OCI-M1 (cell line): ENCODE data around the gene GNAL.

Experiments
- DNase-seq: peaks from one replicate; lab custom pipeline; 2025; lab: John Stamatoyannopoulos, UW

GNAL gene

GRCh38 chr18:11762429-11762828 is 73.4 kb downstream of the GNAL start:
- DNase-seq, result no peak

DNA sequence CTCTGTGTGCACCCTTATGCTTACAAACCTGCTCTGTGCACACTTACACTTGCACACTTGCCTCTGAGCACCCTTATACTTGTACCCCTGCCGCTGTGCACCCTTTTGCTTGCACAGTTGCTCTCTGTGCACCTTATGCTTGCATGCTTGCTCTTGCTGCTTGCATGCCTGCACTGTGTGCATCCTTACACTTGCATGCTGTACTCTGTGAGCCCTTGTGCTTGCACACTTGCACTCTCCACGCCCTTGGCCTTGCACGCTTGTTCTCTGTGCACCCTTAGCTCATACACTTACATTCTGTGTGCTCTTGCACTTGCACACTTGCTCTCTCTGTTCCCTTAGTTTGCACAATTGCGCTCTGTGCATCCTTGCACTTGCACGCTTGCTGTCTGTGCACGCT is 78.3 kb downstream of the GNAL start:
- DNase-seq, result no peak

- DNase-seq, result no peak
Observed at GRCh38 chr18:11767935-11768334, 78.9 kb downstream of the GNAL start.

- DNase-seq, result no peak
Observed at GRCh38 chr18:11775436-11776174, 86.5 kb downstream of the GNAL start.

- DNase-seq, result no peak
Observed at GRCh38 chr18:11780042-11780441, 91.0 kb downstream of the GNAL start.

GRCh38 chr18:11783716-11784331 is 94.8 kb downstream of the GNAL start:
- DNase-seq, result no peak

DNA sequence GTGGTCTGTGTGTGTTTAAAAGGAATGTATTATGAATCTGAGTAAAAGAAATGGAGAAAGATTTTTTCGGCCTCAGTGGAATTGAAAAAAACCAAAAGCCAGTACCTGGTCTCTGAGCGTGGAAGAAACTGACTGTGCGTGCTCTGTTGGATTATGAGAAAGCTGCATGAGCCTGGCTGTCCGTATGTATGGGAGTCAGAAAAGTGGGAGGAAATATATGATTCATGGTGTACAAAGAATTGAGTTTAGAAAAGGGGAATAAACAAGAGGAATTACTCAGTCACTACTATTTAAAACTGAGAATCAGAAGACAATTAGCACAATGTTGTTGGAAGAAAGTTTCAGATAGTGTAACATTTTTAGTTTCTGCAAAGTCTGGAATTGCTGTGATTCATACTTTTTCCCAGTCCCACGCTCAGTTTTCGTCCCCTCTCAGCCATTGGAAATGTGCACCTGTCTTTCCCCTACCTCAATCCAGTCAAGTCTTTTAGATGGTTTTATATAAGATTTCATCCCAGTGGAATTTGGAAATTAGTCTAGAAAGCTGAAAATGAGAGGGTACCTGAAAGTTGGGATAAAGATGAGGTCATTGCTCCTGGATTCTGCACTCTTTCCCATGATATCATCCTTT is 95.7 kb downstream of the GNAL start:
- DNase-seq, result no peak

DNA sequence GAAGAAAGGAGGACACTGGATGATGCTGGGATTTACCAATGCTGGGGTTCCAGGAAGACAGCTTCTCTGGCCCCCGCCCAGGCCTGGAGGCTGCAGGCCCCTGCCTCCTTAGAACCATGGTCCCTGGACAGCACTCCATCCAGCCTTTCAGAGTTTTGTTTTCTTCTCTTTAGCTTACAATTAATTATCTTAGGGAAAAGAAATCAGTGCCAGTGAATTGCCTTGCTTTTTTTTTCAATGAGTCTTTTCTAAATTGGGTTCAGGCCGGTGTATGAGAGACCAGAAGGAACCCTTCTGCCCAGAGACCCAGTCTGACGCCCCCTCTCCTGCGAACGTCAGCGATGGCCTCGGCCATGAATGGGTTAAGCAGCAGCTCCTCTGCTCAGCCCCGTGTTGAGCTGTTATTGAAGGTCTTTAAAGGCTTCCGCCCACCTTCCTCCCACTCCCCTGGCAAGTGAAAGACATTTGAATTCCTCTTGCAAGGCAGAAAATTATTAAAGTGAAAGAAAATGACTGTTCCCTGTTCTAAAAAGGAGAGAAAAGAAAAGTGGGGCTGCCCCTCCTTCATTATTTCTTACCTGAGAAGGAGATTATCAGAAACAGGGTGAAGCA is 96.5 kb downstream of the GNAL start:
- DNase-seq, result no peak

- DNase-seq, result no peak
Observed at GRCh38 chr18:11789716-11790510, 100.8 kb downstream of the GNAL start.

GRCh38 chr18:11791131-11791530 is 102.1 kb downstream of the GNAL start:
- DNase-seq, result no peak

DNA sequence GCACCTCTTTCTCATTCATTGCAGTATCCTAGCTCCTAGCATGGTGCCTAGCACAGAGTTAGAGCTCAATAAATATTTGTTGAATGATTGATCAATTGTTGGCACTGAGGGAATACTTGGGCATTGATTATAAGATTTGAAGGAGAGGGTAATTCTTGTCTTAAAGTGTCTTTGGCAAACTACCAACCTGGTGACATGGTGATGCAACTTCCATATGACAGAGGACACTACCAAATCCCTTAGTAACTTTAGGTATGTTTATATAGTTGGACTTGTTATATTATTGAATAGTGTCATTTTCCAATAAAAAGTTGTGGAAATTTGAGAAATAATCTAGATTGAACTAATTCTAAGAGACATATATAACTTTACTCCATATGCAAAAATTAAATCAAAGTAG is 103.6 kb downstream of the GNAL start:
- DNase-seq, result no peak

DNA sequence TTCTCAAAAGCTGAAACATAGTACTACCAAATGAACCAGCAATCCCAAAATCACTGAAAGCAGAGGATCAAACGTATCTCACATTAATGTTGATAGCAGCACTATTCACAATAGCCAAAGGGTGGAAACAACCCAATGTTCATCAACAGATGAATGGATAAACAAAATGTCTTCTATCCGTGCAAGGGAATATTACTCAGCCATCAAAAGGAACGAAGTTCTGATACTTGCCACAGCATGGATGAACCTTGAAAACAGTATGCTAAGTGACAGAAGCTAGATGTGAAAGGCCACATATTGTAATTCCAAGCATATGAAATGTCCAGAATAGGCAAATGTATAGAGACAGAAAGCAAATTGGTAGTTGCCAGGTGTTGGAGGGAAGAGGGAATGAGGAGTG is 105.1 kb downstream of the GNAL start:
- DNase-seq, result no peak

DNA sequence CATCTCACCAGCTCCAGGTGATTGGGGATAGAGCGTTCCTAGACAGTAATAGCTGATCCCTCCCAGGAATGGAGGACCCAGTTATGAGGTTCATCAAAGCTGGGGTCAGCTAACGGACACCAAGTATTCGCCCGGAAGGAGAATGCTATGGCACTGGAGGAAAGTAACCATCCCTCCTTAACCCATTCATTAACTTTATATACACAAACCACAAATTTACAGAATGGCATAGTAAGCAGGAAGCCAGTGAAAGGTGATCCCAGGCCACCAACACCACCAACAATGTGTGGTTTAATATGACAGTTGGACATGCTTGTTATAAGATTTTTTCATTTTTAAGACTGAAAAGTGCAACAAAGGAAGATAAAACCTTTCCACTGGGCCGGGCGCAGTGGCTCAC is 106.9 kb downstream of the GNAL start:
- no peak for DNase-seq

- no peak for DNase-seq
Observed at GRCh38 chr18:11798271-11798670, 109.2 kb downstream of the GNAL start.

DNA sequence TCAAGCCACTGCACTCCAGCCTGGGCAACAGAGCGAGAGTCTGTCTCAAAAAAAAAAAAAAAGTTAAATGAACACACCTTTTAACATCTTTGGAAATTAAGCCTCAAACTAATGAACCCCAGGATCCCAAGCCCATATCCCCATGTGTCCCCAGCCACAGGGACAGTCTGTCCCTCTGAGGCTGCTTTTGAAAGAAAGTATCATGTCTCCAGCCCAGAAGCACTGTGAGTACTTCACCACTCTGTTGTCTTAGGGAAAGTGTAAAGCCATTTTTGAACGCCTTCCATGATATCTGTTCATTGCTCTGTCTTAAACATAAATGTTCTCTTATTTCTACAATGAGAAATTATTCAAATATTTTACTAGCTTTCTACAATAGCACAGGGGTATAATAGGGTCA is 110.0 kb downstream of the GNAL start:
- DNase-seq, result no peak

- DNase-seq, result no peak
Observed at GRCh38 chr18:11800566-11801334, 111.7 kb downstream of the GNAL start.

- DNase-seq, result no peak
Observed at GRCh38 chr18:11801573-11801972, 112.5 kb downstream of the GNAL start.

- no peak for DNase-seq
Observed at GRCh38 chr18:11802158-11802557, 113.1 kb downstream of the GNAL start.

DNA sequence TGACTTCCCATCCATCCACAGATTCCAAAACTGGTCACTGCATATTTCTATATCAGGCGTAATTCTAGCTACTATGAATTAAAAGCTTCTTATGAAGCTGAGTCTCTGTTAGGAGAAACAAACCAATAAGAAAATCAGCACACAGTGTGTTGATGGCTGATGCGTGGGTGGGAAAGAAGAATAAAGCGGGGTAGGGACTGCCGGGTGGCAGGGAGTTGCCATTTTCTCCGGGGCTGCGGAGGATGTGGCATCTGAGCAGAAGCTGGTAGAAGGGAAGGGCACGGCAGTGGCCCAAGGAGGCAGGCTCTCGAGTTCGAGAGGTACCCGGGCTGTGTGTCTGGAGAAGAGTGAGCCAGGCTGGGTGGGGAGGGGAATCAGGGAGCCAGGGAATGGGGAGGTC is 113.5 kb downstream of the GNAL start:
- DNase-seq, result no peak

DNA sequence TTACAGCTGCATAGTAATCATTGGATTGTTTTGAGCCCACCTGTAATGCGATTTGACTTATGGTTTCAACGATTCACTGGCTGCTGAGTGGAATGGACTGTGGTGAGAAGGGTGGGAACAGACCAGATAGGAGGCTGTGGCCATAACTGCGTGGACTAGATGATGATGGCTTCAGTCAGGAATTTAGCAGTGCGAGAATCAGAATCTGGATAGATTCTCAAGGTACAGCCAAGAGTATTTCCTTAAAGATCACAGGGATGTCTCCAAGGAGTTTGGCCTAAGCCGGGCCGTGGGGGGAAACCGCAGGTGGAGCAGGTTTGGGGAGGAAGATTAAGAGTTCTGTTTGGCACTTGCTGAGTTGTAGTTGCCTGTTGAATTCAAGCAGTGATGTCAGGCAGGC is 118.2 kb downstream of the GNAL start:
- no peak for DNase-seq
